Right ventricle myocardium superior (tissue), 1 donor: ENCODE results near the gene TCP1. TPM values are rescaled to one million over a fixed set of nuclear protein-coding genes. Genes with fewer than 3 reads are reported as not detected.
"Not testable (repeated sequence)": the region's sequence is repeated elsewhere in the genome, so short reads cannot be mapped to it uniquely, and the experiment has no call there.

Experiments used
- ATAC-seq: fragments of 200-7000 bp; cut with Tn5 transposase; one replicate; pipeline ENCODE4 v1.9.1; 2020; ENCODE audit warnings: mild to moderate bottlenecking; ENCODE audit not compliant: poor library complexity
- DNase-seq: peaks from one replicate; pipeline ENCODE4 v3.0.0-alpha.2; 2020
- intact Hi-C: fragments of 100-400 bp; cut with DNase I; formaldehyde crosslinking; loops from one replicate; pipeline ENCODE4 v1.11.2; 2022
- total RNA-seq: library from RNA; stranded (reverse); fragmentation: NEBNext Ultra II Directional; extraction: Animal tissue kit (Norgen Biotek cat#: 25700); gene quantifications from one replicate; pipeline ENCODE4 v1.2.1, GENCODE V29; 2021
- donor health status: DM: no; HTN: yes; CAD: no; lungs with severe emphysema.

TCP1 gene
- total RNA-seq, 1 donor from 2014 or later, result 159 TPM

DNA sequence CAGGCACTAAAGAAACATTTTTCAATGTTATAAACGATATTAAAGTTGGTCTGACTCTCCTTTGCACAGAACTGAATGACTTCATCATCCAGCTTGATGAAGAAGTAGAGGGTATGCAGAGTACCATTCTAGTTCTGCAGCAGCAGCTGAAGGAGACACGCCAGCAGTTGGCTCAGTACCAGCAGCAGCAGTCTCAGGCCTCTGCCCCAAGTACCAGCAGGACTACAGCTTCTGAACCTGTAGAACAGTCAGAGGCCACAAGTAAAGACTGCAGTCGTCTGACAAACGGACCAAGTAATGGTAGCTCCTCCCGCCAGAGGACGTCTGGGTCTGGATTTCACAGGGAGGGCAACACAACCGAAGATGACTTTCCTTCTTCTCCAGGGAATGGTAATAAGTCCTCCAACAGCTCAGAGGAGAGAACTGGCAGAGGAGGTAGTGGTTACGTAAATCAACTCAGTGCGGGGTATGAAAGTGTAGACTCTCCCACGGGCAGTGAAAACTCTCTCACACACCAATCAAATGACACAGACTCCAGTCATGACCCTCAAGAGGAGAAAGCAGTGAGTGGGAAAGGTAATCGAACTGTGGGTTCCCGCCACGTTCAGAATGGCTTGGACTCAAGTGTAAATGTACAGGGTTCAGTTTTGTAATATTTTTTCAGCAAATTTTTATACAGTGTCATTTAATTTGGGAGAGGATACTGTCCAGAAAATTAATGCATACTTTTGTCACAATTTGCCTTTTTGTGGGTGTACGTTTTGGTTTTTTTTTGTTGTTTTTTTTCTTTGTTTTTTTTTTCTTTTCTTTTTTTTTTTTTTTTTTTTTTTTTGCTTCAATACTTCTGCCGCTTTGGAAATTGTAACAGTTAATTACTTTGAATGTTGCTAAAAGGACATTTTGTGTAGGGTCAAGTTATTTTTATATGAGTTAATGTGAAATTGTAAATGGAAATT lies 34.2 kb downstream of the TCP1 start:
- DNase-seq, result no peak
- intact Hi-C loops, result no loop called here
- ATAC-seq, result no peak

DNA sequence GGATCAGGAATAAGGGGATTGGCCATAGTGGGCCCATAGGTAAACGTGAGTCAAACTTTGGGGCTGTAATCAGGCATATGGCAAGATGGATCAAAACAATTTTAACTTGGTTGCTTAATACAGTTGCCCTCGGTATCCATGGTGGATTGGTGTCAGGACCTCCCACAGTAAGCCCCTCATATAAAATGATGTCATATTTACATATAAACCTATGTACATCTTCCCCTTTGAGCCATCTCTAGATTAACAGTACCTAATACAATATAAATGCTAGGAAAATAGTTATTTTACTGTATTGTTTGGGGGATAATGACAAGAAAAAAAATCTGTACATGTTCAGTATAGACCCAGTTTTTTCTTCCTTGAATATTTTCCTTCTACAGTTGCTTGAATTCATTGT lies 35.0 kb downstream of the TCP1 start:
- no peak for DNase-seq
- intact Hi-C loops, result no loop called here
- ATAC-seq, result no peak

DNA sequence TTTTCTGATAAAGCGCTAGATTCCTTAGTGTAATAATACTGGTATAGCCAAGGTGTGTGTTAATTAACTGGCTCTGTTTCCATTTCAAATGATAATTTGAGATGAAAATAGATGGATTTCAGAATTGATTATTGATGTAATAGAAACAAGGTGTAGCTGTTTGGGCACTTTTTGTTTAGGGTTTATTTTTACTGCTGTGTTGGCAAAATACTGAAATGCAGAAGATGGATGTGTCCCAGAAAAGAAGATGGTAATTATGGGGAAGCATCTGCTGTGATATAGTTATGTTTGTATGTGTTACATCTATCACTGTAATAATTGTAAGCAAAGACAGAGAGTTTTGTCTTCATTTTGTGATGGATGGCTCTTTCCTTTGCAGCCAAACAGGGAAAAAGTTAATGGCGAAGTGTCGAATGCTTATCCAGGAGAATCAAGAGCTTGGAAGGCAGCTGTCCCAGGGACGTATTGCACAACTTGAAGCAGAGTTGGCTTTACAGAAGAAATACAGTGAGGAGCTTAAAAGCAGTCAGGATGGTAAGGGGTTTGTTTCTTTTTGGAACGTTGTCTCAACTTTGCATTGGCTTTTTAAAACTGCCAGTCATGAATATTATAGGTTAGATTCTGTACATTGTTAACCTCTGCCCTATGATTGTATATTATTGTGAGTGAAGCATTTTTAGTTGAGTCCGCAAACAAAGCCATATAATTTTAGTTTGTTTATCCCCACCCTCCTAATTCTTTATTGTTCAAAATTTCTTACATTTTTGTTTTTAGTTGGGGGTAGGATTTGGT lies 36.1 kb downstream of the TCP1 start:
- intact Hi-C loops, result no loop called here
- no peak for DNase-seq
- no peak for ATAC-seq

DNA sequence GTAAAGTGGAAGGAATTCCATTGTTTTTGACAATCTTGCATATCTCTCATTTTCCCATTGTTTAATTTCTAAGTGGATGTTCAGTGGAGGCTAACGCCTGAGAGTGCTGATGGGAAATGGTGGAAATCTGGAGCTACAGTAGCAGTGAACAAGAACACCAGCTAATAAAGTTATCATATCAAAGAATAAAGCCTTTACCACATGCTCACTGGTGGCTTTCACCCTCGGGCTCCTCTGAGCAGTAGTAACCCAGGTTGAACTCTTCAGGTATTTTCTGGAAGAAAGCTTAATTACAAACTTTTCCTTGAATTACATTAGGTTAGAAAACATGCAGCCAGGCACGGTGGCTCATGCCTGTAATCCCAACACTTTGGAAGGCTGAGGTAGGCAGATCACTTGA lies 38.0 kb downstream of the TCP1 start:
- intact Hi-C loops, result no loop called here
- ATAC-seq (no peak), DNase-seq (no peak)

DNA sequence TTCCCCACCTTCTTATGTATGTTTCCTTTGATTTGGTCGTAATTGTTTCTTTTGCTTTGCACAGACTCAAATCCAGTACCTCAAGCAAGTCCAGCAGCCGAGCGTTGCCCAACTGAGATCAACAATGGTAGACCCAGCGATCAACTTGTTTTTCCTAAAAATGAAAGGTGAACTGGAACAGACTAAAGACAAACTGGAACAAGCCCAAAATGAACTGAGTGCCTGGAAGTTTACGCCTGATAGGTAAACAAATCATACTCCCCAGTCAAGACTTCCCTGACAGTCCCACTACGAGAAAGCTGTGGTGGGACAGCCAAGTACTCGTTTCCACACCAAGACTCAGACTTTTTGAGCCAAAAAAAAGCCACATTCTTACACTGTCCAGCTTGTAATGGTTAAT lies 41.3 kb downstream of the TCP1 start:
- DNase-seq, ATAC-seq, intact Hi-C loops: not testable (repeated sequence)

DNA sequence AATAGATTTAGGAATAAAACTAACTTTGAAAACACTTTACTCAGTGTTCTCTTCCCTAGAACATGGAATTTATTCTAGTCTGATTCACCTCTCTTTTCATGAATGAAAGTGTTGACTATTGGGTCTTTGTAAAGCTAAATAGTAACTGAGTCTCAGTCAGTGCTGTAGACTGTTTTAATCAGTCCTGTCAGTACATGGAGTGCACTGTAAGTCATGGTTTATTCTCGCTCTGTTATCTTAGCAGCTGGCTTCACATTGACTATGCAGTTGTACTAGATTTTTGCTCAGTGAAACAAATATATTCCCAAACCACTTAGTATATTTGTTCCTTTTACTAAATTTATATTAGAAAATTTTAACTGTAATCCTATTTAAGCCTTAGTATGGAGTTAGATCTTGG lies 42.6 kb downstream of the TCP1 start:
- peak; percentile 81 for ATAC-seq
- intact Hi-C loops, result no loop called here
- DNase-seq, result no peak

DNA sequence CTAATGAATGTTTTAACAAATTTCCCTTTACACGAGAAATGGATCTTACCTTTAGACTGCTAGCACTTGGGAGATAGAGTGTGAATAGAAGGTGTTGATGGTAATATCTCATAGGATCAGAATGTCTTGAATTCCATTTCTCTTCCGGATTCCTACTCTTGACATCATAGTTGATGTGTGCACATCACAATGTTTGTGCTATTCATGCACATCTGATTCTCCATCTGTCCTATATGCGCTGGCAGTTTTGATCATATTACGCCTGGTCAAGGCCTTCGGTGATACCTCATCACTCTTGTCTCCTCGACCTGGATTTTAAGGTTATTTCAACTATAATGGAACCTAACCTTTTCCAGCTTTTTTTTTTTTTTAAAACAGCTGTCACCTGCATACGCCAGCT lies 44.3 kb downstream of the TCP1 start:
- no peak for ATAC-seq
- no peak for DNase-seq
- intact Hi-C loops, result no loop called here

DNA sequence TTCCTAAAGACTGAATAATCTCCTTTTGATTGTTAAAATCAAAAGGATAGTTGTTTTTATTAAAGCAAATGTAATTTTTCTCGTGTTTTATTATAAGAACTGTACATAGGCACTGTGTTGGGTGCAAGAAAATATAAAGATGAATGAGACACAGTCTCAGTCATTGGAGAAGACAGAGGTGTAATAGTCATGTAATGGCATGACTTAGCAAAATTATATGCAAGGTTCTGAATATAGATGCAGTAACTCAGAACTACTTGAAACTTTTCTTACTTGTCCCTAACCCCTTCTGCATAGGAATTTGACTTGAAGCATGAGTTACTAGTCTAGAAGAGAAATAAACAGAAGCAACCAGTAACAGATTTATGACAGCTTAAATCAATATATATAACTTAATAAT lies 47.2 kb downstream of the TCP1 start:
- no peak for ATAC-seq
- no peak for DNase-seq
- intact Hi-C loops, result no loop called here

DNA sequence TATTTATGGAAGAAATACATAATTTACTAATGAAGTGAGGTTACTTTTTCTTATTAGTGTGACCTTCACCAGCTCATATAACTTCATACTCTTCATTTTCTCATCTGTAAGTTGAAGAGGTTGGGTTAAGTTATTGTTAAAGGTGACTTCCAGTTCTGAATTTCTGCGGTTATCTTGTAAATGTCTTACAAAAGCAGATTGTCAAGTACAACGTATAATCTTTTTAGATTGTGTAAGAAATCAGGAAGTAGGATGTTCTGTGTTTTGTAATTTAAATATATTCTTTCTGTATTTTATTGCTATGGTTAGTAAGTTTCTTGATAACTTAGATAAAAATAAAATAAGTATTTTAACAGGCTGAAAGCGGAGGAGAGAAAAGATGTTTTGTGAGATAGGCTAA lies 50.1 kb downstream of the TCP1 start:
- intact Hi-C loops, result no loop called here
- DNase-seq, result no peak
- ATAC-seq, result no peak

DNA sequence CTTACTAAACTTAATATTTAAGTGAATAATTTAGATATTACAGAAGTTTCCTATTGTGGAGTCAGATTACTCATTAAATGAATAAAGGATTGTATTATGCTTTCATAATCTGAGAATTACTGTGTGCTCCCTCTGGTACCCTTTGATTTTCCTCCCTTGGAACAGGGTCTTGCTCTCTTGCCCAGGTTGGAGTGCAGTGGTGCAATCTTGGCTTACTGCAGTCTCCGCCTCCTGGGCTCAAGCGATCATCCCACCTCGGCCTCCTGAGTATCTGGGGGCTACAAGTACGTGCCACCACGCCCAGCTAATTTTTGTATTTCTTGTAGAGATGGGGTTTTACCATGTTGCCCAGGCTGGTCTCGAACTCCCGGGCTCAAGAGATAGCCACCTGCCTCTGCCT lies 52.5 kb downstream of the TCP1 start:
- DNase-seq, result no peak
- ATAC-seq, result no peak
- intact Hi-C loops, result no loop called here

DNA sequence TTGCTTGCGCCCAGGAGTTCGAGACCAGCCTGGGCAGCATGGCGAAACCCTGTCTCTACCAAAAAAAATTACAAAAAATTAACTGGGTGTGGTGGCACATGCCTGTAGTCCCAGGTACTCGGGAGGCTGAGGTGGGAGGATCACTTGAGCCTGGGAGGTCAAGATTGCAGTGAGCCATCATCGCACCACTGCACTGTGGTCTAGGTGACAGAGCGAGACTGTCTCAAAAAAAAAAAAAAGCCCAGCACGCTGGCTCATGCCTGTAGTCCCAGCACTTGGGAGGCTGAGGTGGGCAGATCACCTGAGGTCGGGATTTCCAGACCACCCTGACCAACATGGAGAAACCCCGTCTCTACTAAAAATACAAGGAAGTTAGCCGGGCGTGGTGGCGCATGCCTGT lies 56.0 kb downstream of the TCP1 start:
- intact Hi-C loops, ATAC-seq, DNase-seq: not testable (repeated sequence)

DNA sequence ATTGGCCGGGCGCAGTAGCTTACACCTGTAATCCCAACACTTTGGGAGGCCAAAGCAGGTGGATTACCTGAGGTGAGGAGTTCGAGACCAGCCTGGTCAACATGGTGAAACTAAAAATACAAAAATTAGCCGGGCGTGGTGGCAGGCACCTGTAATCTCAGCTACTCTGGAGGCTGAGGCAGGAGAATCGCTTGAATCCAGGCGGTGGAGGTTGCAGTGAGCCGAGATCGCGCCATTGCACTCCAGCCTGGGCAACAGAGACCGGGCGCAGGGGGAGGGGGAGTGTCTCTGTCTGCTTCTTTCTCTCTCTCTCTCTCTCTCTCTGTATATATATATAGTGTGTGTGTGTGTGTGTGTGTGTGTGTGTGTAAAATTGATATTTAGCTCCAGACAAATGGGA lies 56.9 kb downstream of the TCP1 start:
- intact Hi-C loops, DNase-seq, ATAC-seq: not testable (repeated sequence)

DNA sequence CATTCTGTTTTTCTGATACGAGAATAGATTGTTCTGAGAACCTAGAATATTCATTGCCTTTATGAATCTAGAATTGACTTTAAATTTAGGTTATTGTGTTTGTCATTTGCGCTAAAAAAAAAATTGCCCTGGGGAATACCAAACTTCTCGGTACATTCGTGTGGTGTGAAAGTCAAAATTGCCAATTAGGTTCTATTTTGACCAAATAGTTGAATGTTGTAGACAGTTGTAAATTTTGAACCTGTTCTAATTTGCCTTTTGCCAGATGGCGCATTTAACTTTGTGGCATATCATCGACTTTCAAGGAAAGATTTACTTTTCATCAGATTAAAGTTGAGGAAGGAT lies 59.1 kb downstream of the TCP1 start:
- no peak for ATAC-seq
- intact Hi-C loops, result no loop called here
- no peak for DNase-seq

DNA sequence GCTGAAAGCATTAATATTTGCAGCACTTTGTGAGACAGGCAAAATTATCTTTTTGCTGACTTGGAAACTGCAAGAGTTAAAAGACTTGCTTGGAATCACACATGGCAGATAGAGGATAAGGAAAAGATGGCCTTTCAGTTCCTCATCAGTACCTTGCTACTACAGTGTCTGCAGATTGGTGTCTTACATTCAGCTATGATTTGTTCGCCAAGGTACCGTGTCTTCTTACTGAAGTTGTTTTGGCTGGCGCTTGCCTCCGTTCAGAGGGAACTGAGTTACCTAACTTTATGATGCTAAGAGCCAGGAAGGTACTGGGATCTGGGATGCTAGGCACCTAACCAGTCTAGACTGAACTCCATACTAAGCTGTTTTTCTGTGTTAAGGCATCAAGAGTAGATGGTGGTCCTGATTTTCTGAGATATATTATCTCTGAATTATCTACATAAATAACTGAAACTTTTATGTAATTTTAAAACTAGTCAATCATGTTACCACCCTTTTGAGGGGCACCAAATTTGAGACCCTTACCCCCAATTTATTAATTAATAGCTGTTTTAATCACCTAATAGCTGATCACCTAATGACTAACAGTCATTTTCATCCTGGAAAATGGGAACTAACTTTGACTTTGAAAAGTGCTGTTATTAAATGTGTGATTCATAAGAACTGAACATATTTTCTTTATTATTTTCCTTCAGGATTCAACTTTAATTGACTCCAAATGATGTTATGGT lies 59.6 kb downstream of the TCP1 start:
- no peak for DNase-seq
- no peak for ATAC-seq
- intact Hi-C loops, result loop anchor here (5.0 kb wide), 1 partner anchor 37 kb away; the partner anchor contains the start of gene SOD2

DNA sequence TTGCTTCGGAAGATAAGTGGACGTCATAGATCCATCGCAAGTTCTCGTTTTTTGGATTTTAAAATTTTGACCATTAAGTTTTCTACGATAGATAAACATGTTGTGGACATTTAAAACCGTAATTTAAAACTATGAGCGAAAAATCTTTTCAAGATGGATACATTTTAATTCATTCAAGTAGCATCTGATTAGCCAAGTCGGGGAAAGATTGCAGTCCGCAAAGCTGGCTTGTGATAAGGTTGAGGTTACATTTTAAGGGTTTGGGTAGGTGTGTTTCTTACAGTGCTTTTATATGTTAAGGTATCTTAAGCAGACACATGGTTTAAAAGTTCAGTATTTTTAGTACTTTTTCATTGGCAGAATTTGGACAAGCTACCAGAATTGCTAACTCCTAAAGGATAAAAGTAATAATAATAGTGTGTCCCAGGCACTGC lies 60.9 kb downstream of the TCP1 start:
- no peak for ATAC-seq
- DNase-seq, result no peak
- intact Hi-C loops, result loop anchor here (5.0 kb wide), 1 partner anchor 36 kb away; the partner anchor contains the start of gene SOD2
